ENCODE results near the gene EPHA4. TPM values are rescaled to one million over a fixed set of nuclear protein-coding genes. Genes with fewer than 3 reads are reported as not detected.

EPHA4 gene
- total RNA-seq, 4 donors from 2014 or later, result 3.5 to 16.5 (median 12.4) TPM

GRCh38 chr2:221461901-221462300 is 110.2 kb downstream of the EPHA4 start:
- TF ChIP-seq, protein P1, sequence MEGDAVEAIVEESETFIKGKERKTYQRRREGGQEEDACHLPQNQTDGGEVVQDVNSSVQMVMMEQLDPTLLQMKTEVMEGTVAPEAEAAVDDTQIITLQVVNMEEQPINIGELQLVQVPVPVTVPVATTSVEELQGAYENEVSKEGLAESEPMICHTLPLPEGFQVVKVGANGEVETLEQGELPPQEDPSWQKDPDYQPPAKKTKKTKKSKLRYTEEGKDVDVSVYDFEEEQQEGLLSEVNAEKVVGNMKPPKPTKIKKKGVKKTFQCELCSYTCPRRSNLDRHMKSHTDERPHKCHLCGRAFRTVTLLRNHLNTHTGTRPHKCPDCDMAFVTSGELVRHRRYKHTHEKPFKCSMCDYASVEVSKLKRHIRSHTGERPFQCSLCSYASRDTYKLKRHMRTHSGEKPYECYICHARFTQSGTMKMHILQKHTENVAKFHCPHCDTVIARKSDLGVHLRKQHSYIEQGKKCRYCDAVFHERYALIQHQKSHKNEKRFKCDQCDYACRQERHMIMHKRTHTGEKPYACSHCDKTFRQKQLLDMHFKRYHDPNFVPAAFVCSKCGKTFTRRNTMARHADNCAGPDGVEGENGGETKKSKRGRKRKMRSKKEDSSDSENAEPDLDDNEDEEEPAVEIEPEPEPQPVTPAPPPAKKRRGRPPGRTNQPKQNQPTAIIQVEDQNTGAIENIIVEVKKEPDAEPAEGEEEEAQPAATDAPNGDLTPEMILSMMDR (IDR thresholded peaks at IDR 0.05), result no peak
- TF ChIP-seq POLR2A (IDR thresholded peaks at IDR 0.05), result no peak
- no peak for DNase-seq
- Histone ChIP-seq H3K4me3 (no peak overlapping the region), H3K36me3 (no peaks in the 10 kb centered on the region), H3K4me1 (peaks cover 0 to 4% (median 0%) of the 10 kb centered on the region in 4 donors), H3K27me3 (no peaks in the 10 kb centered on the region), H3K9me3 (no peaks in the 10 kb centered on the region), H3K27ac (no peak overlapping the region)

- DNase-seq, result no peak
- no peak overlapping the region for H3K4me3 ChIP-seq
- TF ChIP-seq, protein P1 (IDR thresholded peaks at IDR 0.05), result no peak
- no peak for TF ChIP-seq POLR2A (IDR thresholded peaks at IDR 0.05)
Measured at GRCh38 chr2:221460136-221460535, 112.0 kb downstream of the EPHA4 start.

DNA sequence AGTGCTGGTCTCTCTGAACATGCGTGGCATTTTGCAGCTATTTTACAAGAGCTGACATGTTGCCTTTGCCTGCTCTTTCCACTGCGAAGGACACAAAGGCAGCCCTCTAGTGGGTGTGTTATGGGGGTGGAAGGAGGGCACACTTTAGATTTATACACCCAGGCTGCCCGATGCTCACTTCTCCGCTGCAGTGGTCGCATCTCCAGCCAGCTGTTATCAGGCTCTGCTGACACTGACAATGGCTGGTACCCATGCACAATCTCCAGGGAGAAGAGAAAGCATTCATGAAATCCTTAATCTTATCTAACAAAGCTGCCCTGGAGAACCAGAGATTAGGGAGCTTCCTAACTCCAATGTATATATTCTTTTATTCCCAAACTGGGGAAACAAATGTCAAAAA is 113.5 kb downstream of the EPHA4 start:
- H3K4me3 ChIP-seq, result no peak overlapping the region
- DNase-seq, result no peak
- no peaks in the 10 kb centered on the region for H3K9me3 ChIP-seq
- TF ChIP-seq, protein P1 (IDR thresholded peaks at IDR 0.05), result no peak
- no peak for TF ChIP-seq POLR2A (IDR thresholded peaks at IDR 0.05)
- H3K36me3 ChIP-seq, result peaks cover 0 to 4% (median 0%) of the 10 kb centered on the region in 3 donors
- no peaks in the 10 kb centered on the region for H3K27me3 ChIP-seq
- peaks cover 0 to under 1% (median 0%) of the 10 kb centered on the region in 4 donors for H3K4me1 ChIP-seq
- H3K27ac ChIP-seq, result no peak overlapping the region

More at GRCh38 chr2:221460136-221460535, 112.0 kb downstream of the EPHA4 start:
- Histone ChIP-seq H3K27ac (no peak overlapping the region), H3K9me3 (no peaks in the 10 kb centered on the region), H3K27me3 (no peaks in the 10 kb centered on the region), H3K36me3 (no peaks in the 10 kb centered on the region), H3K4me1 (peaks cover 0 to 4% (median 0%) of the 10 kb centered on the region in 4 donors)

DNA sequence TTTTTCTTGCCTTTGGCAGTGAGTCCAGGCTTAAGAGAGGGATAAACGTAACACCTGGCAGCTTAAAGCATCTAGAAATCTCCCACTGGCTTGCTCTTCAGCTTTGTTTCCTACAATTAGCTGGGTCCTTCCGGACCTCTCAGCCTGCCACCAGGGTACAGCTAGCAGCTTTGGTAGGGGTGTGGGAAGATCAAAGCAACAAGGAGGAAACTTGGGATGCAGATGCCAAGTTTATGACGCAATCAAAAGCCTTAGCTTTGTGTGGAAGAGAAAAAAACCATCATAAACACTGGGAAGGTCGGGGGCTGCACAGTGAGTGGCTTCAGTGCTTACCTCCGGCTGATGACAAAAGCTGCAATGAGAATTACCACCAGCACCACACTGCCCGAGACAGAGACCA is 116.9 kb downstream of the EPHA4 start:
- peaks cover 0 to 4% (median 0%) of the 10 kb centered on the region in 3 donors for H3K36me3 ChIP-seq
- DNase-seq, result no peak
- H3K4me3 ChIP-seq, result no peak overlapping the region
- no peaks in the 10 kb centered on the region for H3K9me3 ChIP-seq
- H3K27ac ChIP-seq, result no peak overlapping the region
- TF ChIP-seq, protein P1 (IDR thresholded peaks at IDR 0.05), result no peak
- no peak for TF ChIP-seq POLR2A (IDR thresholded peaks at IDR 0.05)
- H3K27me3 ChIP-seq, result no peaks in the 10 kb centered on the region
- H3K4me1 ChIP-seq, result no peaks in the 10 kb centered on the region

- DNase-seq, result no peak
- Histone ChIP-seq H3K4me3 (no peak overlapping the region), H3K36me3 (peaks cover 0 to 4% (median 0%) of the 10 kb centered on the region in 3 donors), H3K27me3 (no peaks in the 10 kb centered on the region), H3K27ac (no peak overlapping the region), H3K9me3 (no peaks in the 10 kb centered on the region), H3K4me1 (no peaks in the 10 kb centered on the region)
- TF ChIP-seq, protein P1 (IDR thresholded peaks at IDR 0.05), result no peak
- TF ChIP-seq POLR2A (IDR thresholded peaks at IDR 0.05), result no peak
Measured at GRCh38 chr2:221454459-221455105, 117.5 kb downstream of the EPHA4 start.

All from Peyer's patch (tissue), 4 donors.